BE2C (cell line): ENCODE data around the gene MEF2C.

ENCODE experiments used
- DNase-seq: peaks from one replicate; pipeline ENCODE4 v3.0.0-alpha.2; 2020
- H3K27me3 ChIP-seq: fragments of 250-450 bp; sonication (Bioruptor Pico); 2 replicates; pipeline ENCODE4 v1.5.1; 2020; ENCODE audit warnings: mild to moderate bottlenecking
- H3K36me3 ChIP-seq: fragments of 250-450 bp; sonication (Bioruptor Pico); 2 replicates; pipeline ENCODE4 v1.5.1; 2020; ENCODE audit warnings: mild to moderate bottlenecking
- H3K4me1 ChIP-seq: fragments of 250-450 bp; sonication (Bioruptor Pico); 2 replicates; pipeline ENCODE4 v1.5.1; 2020
- H3K4me3 ChIP-seq: 2 replicates; pipeline ENCODE4 v1.5.1; 2011; ENCODE audit warnings: low read depth, low read length
- H3K9me3 ChIP-seq: fragments of 250-450 bp; sonication (Bioruptor Pico); 2 replicates; pipeline ENCODE4 v1.5.1; 2020
- TF ChIP-seq, protein P1 (sequence below): IDR thresholded peaks from 2 replicates; pipeline ENCODE4 v1.5.1; 2012; ENCODE audit warnings: mild to moderate bottlenecking, low read depth, low read length

Gene MEF2C

DNA sequence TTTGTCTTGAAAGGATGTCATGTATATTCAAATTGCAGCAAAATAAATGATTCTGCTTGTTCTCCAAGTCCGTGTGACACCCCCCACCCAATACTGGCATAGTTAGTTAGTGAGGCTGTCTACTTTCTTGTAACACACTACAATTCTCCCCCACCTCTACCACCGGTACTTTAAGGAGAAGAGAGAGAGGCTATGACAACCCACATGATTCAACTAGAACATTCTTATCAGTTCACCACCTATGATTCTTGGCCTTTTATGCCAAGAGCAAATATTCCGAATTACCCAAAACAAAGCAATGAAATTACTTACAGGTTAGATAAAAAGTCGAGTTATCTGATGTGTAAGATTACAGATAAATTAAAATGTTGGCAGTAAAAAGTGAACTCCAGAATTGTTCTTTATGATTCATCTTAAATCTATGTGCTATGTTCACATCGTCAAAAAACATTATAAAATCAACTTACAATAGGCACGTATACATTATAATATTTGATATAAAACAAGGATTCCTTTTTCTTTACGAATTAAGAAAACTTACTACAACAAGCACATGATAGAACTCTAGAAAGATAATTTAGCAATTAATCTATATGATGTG, 14.4 kb downstream of the MEF2C start:
- TF ChIP-seq, protein P1, sequence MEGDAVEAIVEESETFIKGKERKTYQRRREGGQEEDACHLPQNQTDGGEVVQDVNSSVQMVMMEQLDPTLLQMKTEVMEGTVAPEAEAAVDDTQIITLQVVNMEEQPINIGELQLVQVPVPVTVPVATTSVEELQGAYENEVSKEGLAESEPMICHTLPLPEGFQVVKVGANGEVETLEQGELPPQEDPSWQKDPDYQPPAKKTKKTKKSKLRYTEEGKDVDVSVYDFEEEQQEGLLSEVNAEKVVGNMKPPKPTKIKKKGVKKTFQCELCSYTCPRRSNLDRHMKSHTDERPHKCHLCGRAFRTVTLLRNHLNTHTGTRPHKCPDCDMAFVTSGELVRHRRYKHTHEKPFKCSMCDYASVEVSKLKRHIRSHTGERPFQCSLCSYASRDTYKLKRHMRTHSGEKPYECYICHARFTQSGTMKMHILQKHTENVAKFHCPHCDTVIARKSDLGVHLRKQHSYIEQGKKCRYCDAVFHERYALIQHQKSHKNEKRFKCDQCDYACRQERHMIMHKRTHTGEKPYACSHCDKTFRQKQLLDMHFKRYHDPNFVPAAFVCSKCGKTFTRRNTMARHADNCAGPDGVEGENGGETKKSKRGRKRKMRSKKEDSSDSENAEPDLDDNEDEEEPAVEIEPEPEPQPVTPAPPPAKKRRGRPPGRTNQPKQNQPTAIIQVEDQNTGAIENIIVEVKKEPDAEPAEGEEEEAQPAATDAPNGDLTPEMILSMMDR, result no peak
- peaks cover 9% of the 10 kb centered on the region; the same call in 1 of the 2 replicates for H3K27me3 ChIP-seq
- no peak overlapping the region for H3K4me3 ChIP-seq
- no peaks in the 10 kb centered on the region for H3K36me3 ChIP-seq
- H3K4me1 ChIP-seq, result no peaks in the 10 kb centered on the region
- no peak for DNase-seq
- no peaks in the 10 kb centered on the region for H3K9me3 ChIP-seq

DNA sequence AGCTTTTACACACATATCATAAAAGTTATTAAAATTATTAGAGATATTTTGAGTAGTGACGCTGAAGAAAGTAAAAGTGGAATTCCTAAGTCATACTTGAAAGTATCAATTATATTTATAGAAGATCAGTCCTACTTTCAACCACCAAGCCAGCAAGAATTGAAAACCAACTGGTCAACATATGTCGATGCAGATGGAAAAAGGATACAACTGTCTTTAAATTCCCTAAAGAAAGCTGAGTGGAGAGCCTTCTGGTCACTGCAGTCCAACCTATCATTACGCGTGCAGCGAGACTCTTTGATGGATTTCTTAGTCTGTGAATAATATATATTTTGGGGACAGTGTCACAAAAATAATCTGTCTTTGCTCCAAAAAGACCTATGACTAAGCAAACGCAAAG, 15.3 kb downstream of the MEF2C start:
- DNase-seq, result no peak
- H3K4me3 ChIP-seq, result no peak overlapping the region
- H3K4me1 ChIP-seq, result no peaks in the 10 kb centered on the region
- TF ChIP-seq, protein P1, result no peak
- peaks cover 4% of the 10 kb centered on the region for H3K27me3 ChIP-seq
- no peaks in the 10 kb centered on the region for H3K9me3 ChIP-seq
- no peaks in the 10 kb centered on the region for H3K36me3 ChIP-seq

DNA sequence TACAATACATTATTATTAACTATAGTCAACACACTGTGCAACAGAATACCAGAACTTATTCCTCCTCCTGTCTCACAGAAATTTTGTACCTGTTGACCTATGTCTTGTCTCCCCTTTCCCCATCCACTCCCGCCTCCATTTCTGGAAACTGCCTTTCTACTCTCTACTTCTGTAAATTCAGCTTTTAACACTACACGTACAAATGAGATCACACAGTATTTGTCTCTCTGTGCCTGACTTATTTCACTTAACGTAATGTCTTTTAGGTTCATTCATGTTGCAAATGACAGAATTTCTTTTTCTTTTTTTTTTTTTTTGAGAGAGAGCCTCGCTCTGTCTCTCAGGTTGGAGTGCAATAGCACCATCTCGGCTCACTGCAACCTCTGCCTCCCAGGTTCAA, 19.5 kb downstream of the MEF2C start:
- DNase-seq, result no peak
- H3K4me1 ChIP-seq, result no peaks in the 10 kb centered on the region
- H3K9me3 ChIP-seq, result no peaks in the 10 kb centered on the region
- no peak overlapping the region for H3K4me3 ChIP-seq
- peaks cover 3% of the 10 kb centered on the region for H3K27me3 ChIP-seq
- H3K36me3 ChIP-seq, result no peaks in the 10 kb centered on the region
- TF ChIP-seq, protein P1, result no peak

DNA sequence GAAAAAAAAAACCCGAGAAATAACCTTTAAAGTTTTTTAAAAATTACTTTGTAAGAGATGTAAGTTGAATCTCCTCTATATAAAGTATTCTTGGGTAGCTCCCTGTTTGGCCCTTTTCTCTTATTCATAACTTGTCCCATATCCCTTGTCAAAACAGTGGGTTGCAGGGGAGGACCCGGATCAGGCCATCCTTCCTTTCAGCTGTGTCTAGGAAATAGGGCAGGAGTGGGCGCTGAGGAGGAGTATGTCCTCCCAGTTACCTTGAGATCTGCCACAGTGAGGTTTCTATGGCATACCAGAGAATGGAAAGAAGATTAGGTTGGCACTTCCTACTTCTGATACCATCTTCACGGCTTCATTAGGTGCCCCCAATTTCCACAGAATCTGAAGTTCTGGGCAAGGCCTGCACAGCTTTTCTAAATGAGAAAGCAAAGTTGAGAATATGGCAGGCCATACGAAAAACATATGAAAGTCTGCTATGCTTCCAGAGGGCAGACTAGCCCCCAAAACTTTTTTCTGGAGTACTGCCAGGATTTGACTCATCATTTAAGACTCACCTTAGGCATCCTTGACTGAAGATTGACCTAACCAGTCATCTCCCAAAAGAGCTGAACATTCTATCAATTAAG, 20.3 kb downstream of the MEF2C start:
- Histone ChIP-seq H3K4me3 (no peak overlapping the region), H3K9me3 (no peaks in the 10 kb centered on the region), H3K27me3 (no peaks in the 10 kb centered on the region; the same call in 1 of the 2 replicates), H3K4me1 (no peaks in the 10 kb centered on the region), H3K36me3 (no peaks in the 10 kb centered on the region)
- TF ChIP-seq, protein P1, result no peak
- no peak for DNase-seq

DNA sequence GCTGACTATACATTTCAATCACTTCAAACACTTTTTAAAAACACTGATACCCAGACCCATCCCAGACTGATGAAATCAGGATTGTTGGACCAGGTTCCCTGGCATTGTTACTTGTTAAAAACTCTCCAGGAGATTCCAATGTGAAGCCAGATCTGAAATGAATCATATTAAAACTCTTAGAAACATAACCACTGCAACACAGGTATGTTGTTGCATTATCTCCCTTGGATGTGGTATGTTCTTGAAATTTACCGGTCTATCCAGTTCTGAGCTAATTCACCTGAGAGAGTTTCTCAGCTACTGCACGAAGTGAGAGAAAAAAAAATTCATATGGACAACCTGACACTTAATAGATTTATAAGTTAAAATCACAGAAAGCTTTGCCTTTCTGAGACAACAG, 21.8 kb downstream of the MEF2C start:
- TF ChIP-seq, protein P1, result no peak
- DNase-seq, result no peak
- Histone ChIP-seq H3K27me3 (no peaks in the 10 kb centered on the region; the same call in 1 of the 2 replicates), H3K4me1 (no peaks in the 10 kb centered on the region), H3K4me3 (no peak overlapping the region), H3K9me3 (no peaks in the 10 kb centered on the region), H3K36me3 (no peaks in the 10 kb centered on the region)

DNA sequence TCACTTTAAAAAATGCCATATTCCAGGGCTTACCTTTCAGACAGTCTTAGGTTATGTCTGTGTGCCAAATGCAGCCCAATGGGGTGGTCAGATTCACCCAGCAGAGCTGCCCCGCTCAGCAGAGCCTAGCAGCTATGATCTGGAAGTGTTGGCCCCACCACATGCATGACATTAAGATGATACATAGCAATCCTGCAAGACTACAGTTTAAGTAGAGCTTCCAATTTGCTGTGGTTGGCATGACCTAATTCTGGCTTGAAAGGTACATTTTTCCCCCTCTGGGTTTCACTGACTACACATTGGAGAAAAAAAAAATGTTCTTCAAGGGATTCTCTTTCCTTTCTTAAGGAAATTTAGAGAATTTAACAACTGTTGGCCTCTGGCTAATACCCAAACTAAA, 22.5 kb downstream of the MEF2C start:
- H3K27me3 ChIP-seq, result no peaks in the 10 kb centered on the region; the same call in 1 of the 2 replicates
- TF ChIP-seq, protein P1, result no peak
- no peak overlapping the region for H3K4me3 ChIP-seq
- H3K36me3 ChIP-seq, result no peaks in the 10 kb centered on the region
- no peaks in the 10 kb centered on the region for H3K4me1 ChIP-seq
- H3K9me3 ChIP-seq, result no peaks in the 10 kb centered on the region
- DNase-seq, result no peak
